WTC11 (cell line): ENCODE data around the gene MAML2. TPM values are rescaled to one million over a fixed set of nuclear protein-coding genes. Genes with fewer than 3 reads are reported as not detected.
A peak's percentile ranks its signal among the peaks of the same experiment; 100 is the strongest.

ENCODE experiments used
- ATAC-seq: fragments of 200-7000 bp; cut with Tn5 transposase; 2 replicates; pipeline ENCODE4 v1.10.0; 2021; ENCODE audit warnings: mild to moderate bottlenecking, moderate library complexity
- CTCF ChIA-PET: fragments of 300-600 bp; sonication (Branson Sonifier 250); formaldehyde crosslinking; loops from one replicate; lab custom pipeline; 2021; ENCODE audit warnings: antibody characterized with exemption; lab: Charles Lee
- POLR2A ChIA-PET: fragments of 350-600 bp; sonication (Branson Sonifier 250); formaldehyde crosslinking; loops from one replicate; lab custom pipeline; 2021; ENCODE audit warnings: antibody characterized with exemption; lab: Charles Lee
- DNase-seq: peaks from one replicate; pipeline ENCODE4 v3.0.0; 2021; ENCODE audit warnings: low spot score
- H3K27ac Mint-ChIP-seq: 2 replicates; pipeline ENCODE4 v1.8.0; 2021; ENCODE audit warnings: mixed read lengths
- H3K27me3 Mint-ChIP-seq: 2 replicates; pipeline ENCODE4 v1.8.0; 2021; ENCODE audit warnings: low read depth, mild to moderate bottlenecking, moderate library complexity, mixed read lengths
- H3K36me3 Mint-ChIP-seq: 2 replicates; pipeline ENCODE4 v1.8.0; 2021; ENCODE audit warnings: mixed read lengths
- H3K4me1 Mint-ChIP-seq: 2 replicates; pipeline ENCODE4 v1.8.0; 2022; ENCODE audit warnings: mixed read lengths
- H3K4me3 Mint-ChIP-seq: 2 replicates; pipeline ENCODE4 v1.8.0; 2021; ENCODE audit warnings: mild to moderate bottlenecking, moderate library complexity, mixed read lengths
- H3K9me3 Mint-ChIP-seq: 2 replicates; pipeline ENCODE4 v1.8.0; 2021; ENCODE audit warnings: mixed read lengths
- ATF2 ChIP-seq: sonication (generic); formaldehyde crosslinking; IDR thresholded peaks from 2 replicates; pipeline ENCODE4 v1.8.1; 2022; ENCODE audit warnings: low read depth, missing genetic modification reagents, borderline replicate concordance
- ESRRA ChIP-seq: sonication (generic); formaldehyde crosslinking; IDR thresholded peaks from 2 replicates; pipeline ENCODE4 v1.8.1; 2022; ENCODE audit warnings: mild to moderate bottlenecking, missing genetic modification reagents, borderline replicate concordance
- ETV6 ChIP-seq: sonication (generic); formaldehyde crosslinking; IDR thresholded peaks from 2 replicates; pipeline ENCODE4 v1.8.1; 2022; ENCODE audit warnings: mild to moderate bottlenecking, missing genetic modification reagents
- FOXP4 ChIP-seq: sonication (generic); formaldehyde crosslinking; IDR thresholded peaks from 2 replicates; pipeline ENCODE4 v1.8.0; 2022; ENCODE audit warnings: mild to moderate bottlenecking, missing genetic modification reagents
- JAZF1 ChIP-seq: fragments of 250-450 bp; sonication (Bioruptor Pico); IDR thresholded peaks from 2 replicates; pipeline ENCODE4 v1.9.0; 2021; ENCODE audit warnings: moderate library complexity, mild to moderate bottlenecking, inconsistent platforms
- JUN ChIP-seq: sonication (generic); formaldehyde crosslinking; IDR thresholded peaks from 2 replicates; pipeline ENCODE4 v1.8.0; 2023; ENCODE audit warnings: mild to moderate bottlenecking, missing genetic modification reagents
- PRRX2 ChIP-seq: fragments of 250-450 bp; sonication (Bioruptor Pico); IDR thresholded peaks from 2 replicates; pipeline ENCODE4 v1.8.0; 2021; ENCODE audit warnings: mild to moderate bottlenecking
- RORB ChIP-seq: fragments of 250-450 bp; sonication (Bioruptor Pico); IDR thresholded peaks from 2 replicates; pipeline ENCODE4 v1.9.0; 2021; ENCODE audit warnings: mild to moderate bottlenecking
- SOX15 ChIP-seq: fragments of 250-450 bp; sonication (Bioruptor Pico); IDR thresholded peaks from 2 replicates; pipeline ENCODE4 v1.9.0; 2021; ENCODE audit warnings: mild to moderate bottlenecking
- TEAD4 ChIP-seq: sonication (generic); formaldehyde crosslinking; IDR thresholded peaks from 2 replicates; pipeline ENCODE4 v1.8.0; 2022; ENCODE audit warnings: mild to moderate bottlenecking, missing genetic modification reagents
- TP53 ChIP-seq: sonication (generic); formaldehyde crosslinking; IDR thresholded peaks from 2 replicates; pipeline ENCODE4 v1.8.1; 2023; ENCODE audit warnings: mild to moderate bottlenecking, missing genetic modification reagents
- ZNF138 ChIP-seq: sonication (generic); formaldehyde crosslinking; conservative IDR thresholded peaks from 2 replicates; pipeline ENCODE4 v1.8.1; 2022; ENCODE audit warnings: mild to moderate bottlenecking, moderate library complexity, missing genetic modification reagents
- ZNF263 ChIP-seq: sonication (generic); formaldehyde crosslinking; IDR thresholded peaks from 2 replicates; pipeline ENCODE4 v1.8.1; 2022; ENCODE audit warnings: low read depth, mild to moderate bottlenecking, moderate library complexity, missing genetic modification reagents
- ZNF281 ChIP-seq: sonication (generic); formaldehyde crosslinking; IDR thresholded peaks from 2 replicates; pipeline ENCODE4 v1.8.0; 2023; ENCODE audit warnings: mild to moderate bottlenecking, missing genetic modification reagents
- ZNF671 ChIP-seq: fragments of 250-450 bp; sonication (Bioruptor Pico); IDR thresholded peaks from 2 replicates; pipeline ENCODE4 v1.8.0; 2021; ENCODE audit warnings: mild to moderate bottlenecking
- total RNA-seq: library from RNA; stranded (reverse); gene quantifications from 3 replicates; pipeline ENCODE4 v1.2.3, GENCODE V29; 2021
- TF ChIP-seq, protein P1 (sequence below): sonication (generic); formaldehyde crosslinking; IDR thresholded peaks from 2 replicates; pipeline ENCODE4 v1.8.0; 2023; ENCODE audit warnings: missing genetic modification reagents, mild to moderate bottlenecking, borderline replicate concordance
- TF ChIP-seq, protein P2 (sequence below): fragments of 250-450 bp; sonication (Bioruptor Pico); IDR thresholded peaks from 2 replicates; pipeline ENCODE4 v1.9.0; 2021; ENCODE audit warnings: mild to moderate bottlenecking, borderline replicate concordance

The MAML2 gene
- total RNA-seq, 1 experiment from 2014 or later = 8.1 TPM

DNA sequence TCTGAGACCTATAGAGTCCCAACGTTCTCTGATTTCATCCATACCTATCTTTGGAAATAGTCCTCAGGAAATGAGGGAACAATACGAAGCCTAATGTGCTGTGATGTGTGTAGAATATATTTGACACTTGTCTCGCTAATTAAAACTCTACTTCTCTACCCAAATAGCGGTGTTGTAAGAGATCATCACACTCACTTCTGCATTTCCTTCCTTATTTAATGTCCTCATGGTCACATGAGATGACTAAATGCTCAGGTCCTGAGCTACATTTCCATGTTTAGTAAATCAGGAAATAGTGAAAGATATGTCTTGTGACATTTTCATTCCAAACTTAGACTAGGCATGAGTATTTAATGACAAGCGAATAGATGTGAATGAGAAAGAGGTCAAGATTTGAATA lies 112.3 kb downstream of the MAML2 start:
- CTCF ChIA-PET = no interaction called here
- no peak overlapping the region for H3K4me3 Mint-ChIP-seq
- H3K27me3 Mint-ChIP-seq = no peaks in the 10 kb centered on the region
- no peak overlapping the region for H3K27ac Mint-ChIP-seq
- ATAC-seq (no peak), DNase-seq (no peak)
- H3K9me3 Mint-ChIP-seq = no peaks in the 10 kb centered on the region
- no peaks in the 10 kb centered on the region for H3K36me3 Mint-ChIP-seq
- TF ChIP-seq TP53 (no peak), FOXP4 (CRISPR knock-in tag) (no peak), ZNF671 (CRISPR knock-in tag) (no peak)
- H3K4me1 Mint-ChIP-seq = peaks cover 26% of the 10 kb centered on the region
- POLR2A ChIA-PET = no interaction called here

- DNase-seq (no peak), ATAC-seq (peak; percentile 58)
- no peak overlapping the region for H3K4me3 Mint-ChIP-seq
- H3K9me3 Mint-ChIP-seq = no peaks in the 10 kb centered on the region
- H3K4me1 Mint-ChIP-seq = peaks cover 22% of the 10 kb centered on the region
- H3K27me3 Mint-ChIP-seq = no peaks in the 10 kb centered on the region
- H3K36me3 Mint-ChIP-seq = no peaks in the 10 kb centered on the region
- no peak overlapping the region for H3K27ac Mint-ChIP-seq
- CTCF ChIA-PET = interaction anchor here (1.2 kb wide), 1 partner anchor 114 kb away, joined by 3 read pairs; the partner anchor contains the start of gene MAML2
- POLR2A ChIA-PET = no interaction called here
- TF ChIP-seq, protein P1, sequence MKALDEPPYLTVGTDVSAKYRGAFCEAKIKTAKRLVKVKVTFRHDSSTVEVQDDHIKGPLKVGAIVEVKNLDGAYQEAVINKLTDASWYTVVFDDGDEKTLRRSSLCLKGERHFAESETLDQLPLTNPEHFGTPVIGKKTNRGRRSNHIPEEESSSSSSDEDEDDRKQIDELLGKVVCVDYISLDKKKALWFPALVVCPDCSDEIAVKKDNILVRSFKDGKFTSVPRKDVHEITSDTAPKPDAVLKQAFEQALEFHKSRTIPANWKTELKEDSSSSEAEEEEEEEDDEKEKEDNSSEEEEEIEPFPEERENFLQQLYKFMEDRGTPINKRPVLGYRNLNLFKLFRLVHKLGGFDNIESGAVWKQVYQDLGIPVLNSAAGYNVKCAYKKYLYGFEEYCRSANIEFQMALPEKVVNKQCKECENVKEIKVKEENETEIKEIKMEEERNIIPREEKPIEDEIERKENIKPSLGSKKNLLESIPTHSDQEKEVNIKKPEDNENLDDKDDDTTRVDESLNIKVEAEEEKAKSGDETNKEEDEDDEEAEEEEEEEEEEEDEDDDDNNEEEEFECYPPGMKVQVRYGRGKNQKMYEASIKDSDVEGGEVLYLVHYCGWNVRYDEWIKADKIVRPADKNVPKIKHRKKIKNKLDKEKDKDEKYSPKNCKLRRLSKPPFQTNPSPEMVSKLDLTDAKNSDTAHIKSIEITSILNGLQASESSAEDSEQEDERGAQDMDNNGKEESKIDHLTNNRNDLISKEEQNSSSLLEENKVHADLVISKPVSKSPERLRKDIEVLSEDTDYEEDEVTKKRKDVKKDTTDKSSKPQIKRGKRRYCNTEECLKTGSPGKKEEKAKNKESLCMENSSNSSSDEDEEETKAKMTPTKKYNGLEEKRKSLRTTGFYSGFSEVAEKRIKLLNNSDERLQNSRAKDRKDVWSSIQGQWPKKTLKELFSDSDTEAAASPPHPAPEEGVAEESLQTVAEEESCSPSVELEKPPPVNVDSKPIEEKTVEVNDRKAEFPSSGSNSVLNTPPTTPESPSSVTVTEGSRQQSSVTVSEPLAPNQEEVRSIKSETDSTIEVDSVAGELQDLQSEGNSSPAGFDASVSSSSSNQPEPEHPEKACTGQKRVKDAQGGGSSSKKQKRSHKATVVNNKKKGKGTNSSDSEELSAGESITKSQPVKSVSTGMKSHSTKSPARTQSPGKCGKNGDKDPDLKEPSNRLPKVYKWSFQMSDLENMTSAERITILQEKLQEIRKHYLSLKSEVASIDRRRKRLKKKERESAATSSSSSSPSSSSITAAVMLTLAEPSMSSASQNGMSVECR = no peak
- TF ChIP-seq PRRX2 (CRISPR knock-in tag) (no peak), RORB (CRISPR knock-in tag) (no peak), ZNF138 (CRISPR knock-in tag) (no peak), ATF2 (CRISPR knock-in tag) (no peak), ZNF263 (CRISPR knock-in tag) (no peak), TEAD4 (CRISPR knock-in tag) (no peak), FOXP4 (CRISPR knock-in tag) (no peak), SOX15 (CRISPR knock-in tag) (no peak), JUN (CRISPR knock-in tag) (no peak), JAZF1 (no peak), ETV6 (CRISPR knock-in tag) (no peak), ESRRA (CRISPR knock-in tag) (no peak), ZNF281 (no peak)
- TF ChIP-seq, protein P2, sequence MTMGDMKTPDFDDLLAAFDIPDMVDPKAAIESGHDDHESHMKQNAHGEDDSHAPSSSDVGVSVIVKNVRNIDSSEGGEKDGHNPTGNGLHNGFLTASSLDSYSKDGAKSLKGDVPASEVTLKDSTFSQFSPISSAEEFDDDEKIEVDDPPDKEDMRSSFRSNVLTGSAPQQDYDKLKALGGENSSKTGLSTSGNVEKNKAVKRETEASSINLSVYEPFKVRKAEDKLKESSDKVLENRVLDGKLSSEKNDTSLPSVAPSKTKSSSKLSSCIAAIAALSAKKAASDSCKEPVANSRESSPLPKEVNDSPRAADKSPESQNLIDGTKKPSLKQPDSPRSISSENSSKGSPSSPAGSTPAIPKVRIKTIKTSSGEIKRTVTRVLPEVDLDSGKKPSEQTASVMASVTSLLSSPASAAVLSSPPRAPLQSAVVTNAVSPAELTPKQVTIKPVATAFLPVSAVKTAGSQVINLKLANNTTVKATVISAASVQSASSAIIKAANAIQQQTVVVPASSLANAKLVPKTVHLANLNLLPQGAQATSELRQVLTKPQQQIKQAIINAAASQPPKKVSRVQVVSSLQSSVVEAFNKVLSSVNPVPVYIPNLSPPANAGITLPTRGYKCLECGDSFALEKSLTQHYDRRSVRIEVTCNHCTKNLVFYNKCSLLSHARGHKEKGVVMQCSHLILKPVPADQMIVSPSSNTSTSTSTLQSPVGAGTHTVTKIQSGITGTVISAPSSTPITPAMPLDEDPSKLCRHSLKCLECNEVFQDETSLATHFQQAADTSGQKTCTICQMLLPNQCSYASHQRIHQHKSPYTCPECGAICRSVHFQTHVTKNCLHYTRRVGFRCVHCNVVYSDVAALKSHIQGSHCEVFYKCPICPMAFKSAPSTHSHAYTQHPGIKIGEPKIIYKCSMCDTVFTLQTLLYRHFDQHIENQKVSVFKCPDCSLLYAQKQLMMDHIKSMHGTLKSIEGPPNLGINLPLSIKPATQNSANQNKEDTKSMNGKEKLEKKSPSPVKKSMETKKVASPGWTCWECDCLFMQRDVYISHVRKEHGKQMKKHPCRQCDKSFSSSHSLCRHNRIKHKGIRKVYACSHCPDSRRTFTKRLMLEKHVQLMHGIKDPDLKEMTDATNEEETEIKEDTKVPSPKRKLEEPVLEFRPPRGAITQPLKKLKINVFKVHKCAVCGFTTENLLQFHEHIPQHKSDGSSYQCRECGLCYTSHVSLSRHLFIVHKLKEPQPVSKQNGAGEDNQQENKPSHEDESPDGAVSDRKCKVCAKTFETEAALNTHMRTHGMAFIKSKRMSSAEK (CRISPR knock-in tag) = no peak
Measured at GRCh38 chr11:96229354-96229977, 113.5 kb downstream of the MAML2 start.
